HepG2 (cell line): ENCODE data around the gene DNAAF8. TPM values are rescaled to one million over a fixed set of nuclear protein-coding genes. Genes with fewer than 3 reads are reported as not detected.
A peak's percentile ranks its signal among the peaks of the same experiment; 100 is the strongest.

Source experiments
- CBX1 ChIP-seq: IDR thresholded peaks from one replicate; pipeline ENCODE4 v1.6.1; 2016; ENCODE audit warnings: antibody characterized with exemption, low read depth
- CC2D1A ChIP-seq: sonication (generic); formaldehyde crosslinking; IDR thresholded peaks from 2 replicates; pipeline ENCODE4 v1.8.1; 2023; ENCODE audit warnings: mild to moderate bottlenecking, missing genetic modification reagents
- DPF2 ChIP-seq: sonication (generic); formaldehyde crosslinking; IDR thresholded peaks from 2 replicates; pipeline ENCODE4 v1.4.0; 2020; ENCODE audit warnings: mild to moderate bottlenecking, low read depth, missing genetic modification reagents, borderline replicate concordance
- EED ChIP-seq: sonication (generic); formaldehyde crosslinking; IDR thresholded peaks from 2 replicates; pipeline ENCODE4 v1.5.0; 2020; ENCODE audit warnings: mild to moderate bottlenecking, missing genetic modification reagents
- FUBP1 ChIP-seq: sonication (generic); formaldehyde crosslinking; IDR thresholded peaks from 2 replicates; pipeline ENCODE4 v1.5.1; 2020; ENCODE audit warnings: missing genetic modification reagents, mild to moderate bottlenecking, borderline replicate concordance
- HDAC1 ChIP-seq: sonication (generic); formaldehyde crosslinking; IDR thresholded peaks from 2 replicates; pipeline ENCODE4 v1.5.1; 2020; ENCODE audit warnings: mild to moderate bottlenecking, missing genetic modification reagents
- KDM5B ChIP-seq: sonication (generic); formaldehyde crosslinking; IDR thresholded peaks from 2 replicates; pipeline ENCODE4 v1.4.0; 2020; ENCODE audit warnings: missing genetic modification reagents, mild to moderate bottlenecking, borderline replicate concordance
- PAWR ChIP-seq: sonication (generic); formaldehyde crosslinking; IDR thresholded peaks from 2 replicates; pipeline ENCODE4 v1.4.0; 2020; ENCODE audit warnings: missing genetic modification reagents, mild to moderate bottlenecking, borderline replicate concordance
- PHF20 ChIP-seq: sonication (generic); formaldehyde crosslinking; IDR thresholded peaks from 2 replicates; pipeline ENCODE4 v1.5.0; 2020; ENCODE audit warnings: mild to moderate bottlenecking, missing genetic modification reagents
- PHF8 ChIP-seq: sonication (generic); formaldehyde crosslinking; IDR thresholded peaks from 2 replicates; pipeline ENCODE4 v1.5.0; 2020; ENCODE audit warnings: missing genetic modification reagents
- RCOR2 ChIP-seq: IDR thresholded peaks from 2 replicates; pipeline ENCODE4 v1.6.1; 2016; ENCODE audit warnings: missing biosample characterization, missing genetic modification reagents
- SUZ12 ChIP-seq: fragments of 150-350 bp; IDR thresholded peaks from 2 replicates; pipeline ENCODE4 v1.6.1; 2014; ENCODE audit warnings: low read depth, low read length
- TBP ChIP-seq: sonication (generic); formaldehyde crosslinking; IDR thresholded peaks from 2 replicates; pipeline ENCODE4 v1.5.0; 2020; ENCODE audit warnings: missing genetic modification reagents
- THAP8 ChIP-seq: sonication (generic); formaldehyde crosslinking; IDR thresholded peaks from 2 replicates; pipeline ENCODE4 v1.5.1; 2020; ENCODE audit warnings: missing genetic modification reagents, mild to moderate bottlenecking, borderline replicate concordance
- ZBTB43 ChIP-seq: sonication (generic); formaldehyde crosslinking; conservative IDR thresholded peaks from 2 replicates; pipeline ENCODE4 v1.4.0; 2020; ENCODE audit warnings: missing genetic modification reagents
- ZBTB49 ChIP-seq: sonication (generic); formaldehyde crosslinking; IDR thresholded peaks from 2 replicates; pipeline ENCODE4 v1.4.0; 2020; ENCODE audit warnings: missing genetic modification reagents, borderline replicate concordance
- ZBTB7B ChIP-seq: sonication (generic); formaldehyde crosslinking; IDR thresholded peaks from 2 replicates; pipeline ENCODE4 v1.4.0; 2020; ENCODE audit warnings: missing genetic modification reagents
- ZFP62 ChIP-seq: sonication (generic); formaldehyde crosslinking; IDR thresholded peaks from 2 replicates; pipeline ENCODE4 v1.4.0; 2020; ENCODE audit warnings: missing genetic modification reagents
- ZMYM3 ChIP-seq: sonication (generic); formaldehyde crosslinking; IDR thresholded peaks from 2 replicates; pipeline ENCODE4 v1.5.1; 2020; ENCODE audit warnings: mild to moderate bottlenecking, missing genetic modification reagents
- ZNF674 ChIP-seq: sonication (generic); formaldehyde crosslinking; IDR thresholded peaks from 2 replicates; pipeline ENCODE4 v1.5.0; 2020; ENCODE audit warnings: low read depth, mild to moderate bottlenecking, missing genetic modification reagents
- ZNF788 ChIP-seq: sonication (generic); formaldehyde crosslinking; IDR thresholded peaks from 2 replicates; pipeline ENCODE4 v1.5.0; 2020; ENCODE audit warnings: mild to moderate bottlenecking, missing genetic modification reagents, borderline replicate concordance
- ZNF800 ChIP-seq: sonication (generic); formaldehyde crosslinking; IDR thresholded peaks from 2 replicates; pipeline ENCODE4 v1.4.0; 2020; ENCODE audit warnings: missing genetic modification reagents
- polyA plus RNA-seq, 8 experiments: library from polyadenylated mRNA; depleted of rRNA in 3 of 8; stranded (reverse) in 7 of 8; unstranded in 1 of 8; fragments of >200 nt; fragmentation: Illumina TruSeq in 4 of 8; extraction: Trizol in 4 of 8; gene quantifications; 2 replicates each; pipeline versions ENCODE4 v1.2.1 to v1.2.3, GENCODE V29; 2011 to 2016; ENCODE audit warnings: low read depth in 4 of 8, missing spikeins in 1 of 8, mixed read lengths in 1 of 8; ENCODE audit not compliant: insufficient read depth in 1 of 8
- total RNA-seq, 5 experiments: library from RNA; depleted of rRNA; stranded (reverse); fragments of >200 nt; fragmentation: Illumina TruSeq; extraction: Trizol; gene quantifications; 2 replicates each; pipeline ENCODE4 v1.2.3, GENCODE V29; 2016; ENCODE audit warnings: low read depth in 1 of 5

The DNAAF8 gene
- total and polyA plus RNA-seq, 2 of the 13 experiments (the other 11 are each of a cell fraction or from before 2014, with no cell fraction given), result 0.44 TPM; not detected in 1

DNA sequence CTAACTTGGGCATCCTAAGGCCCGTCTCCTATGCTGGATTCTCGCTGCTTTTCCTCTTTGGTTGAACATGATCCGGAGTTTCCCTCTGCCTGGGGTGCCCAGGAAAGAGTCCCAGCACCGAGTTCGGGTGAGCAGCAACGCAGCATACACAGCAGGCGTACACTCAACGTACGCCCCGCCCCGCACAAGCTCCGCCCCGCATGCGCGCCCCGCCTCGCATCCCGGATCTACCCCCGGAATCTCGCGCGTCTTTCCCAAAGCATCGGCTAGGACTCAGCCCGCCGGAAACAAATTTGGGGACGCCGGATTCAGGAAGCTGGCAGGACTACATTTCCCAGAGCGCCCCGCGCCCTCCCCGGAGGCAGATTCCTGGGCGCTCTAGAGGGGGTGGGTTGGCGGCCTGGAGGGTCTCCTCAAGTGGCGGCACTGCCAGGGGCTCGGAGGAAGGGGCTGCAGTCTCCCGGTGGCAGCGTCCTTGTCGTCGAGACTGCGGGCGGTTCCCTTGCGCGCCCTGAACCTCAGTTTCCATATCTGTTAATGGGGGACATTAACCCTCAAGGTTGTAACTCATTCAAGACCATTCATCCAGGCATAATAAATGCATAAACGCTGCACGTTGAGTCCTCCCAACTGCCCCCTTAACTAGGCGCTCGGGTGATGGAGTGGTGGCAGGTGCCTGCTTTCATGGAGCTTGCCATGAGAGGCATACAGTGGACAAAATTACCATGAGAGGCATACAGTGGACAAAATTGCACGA lies 34.4 kb downstream of the DNAAF8 start (continued):
- peak; percentile 53; the same call in 1 of the 2 replicates for TF ChIP-seq ZBTB43 (CRISPR knock-in tag)
- no peak for TF ChIP-seq CC2D1A
- peak; percentile 27; the same call in 1 of the 2 replicates for TF ChIP-seq ZBTB49 (CRISPR knock-in tag)
- no peak for TF ChIP-seq ZFP62 (CRISPR knock-in tag)
- no peak for TF ChIP-seq TBP (CRISPR knock-in tag)
- TF ChIP-seq ZNF674, result no peak
- peak; percentile 56; the same call in 1 of the 2 replicates for TF ChIP-seq THAP8 (CRISPR knock-in tag)
- no peak for TF ChIP-seq FUBP1 (CRISPR knock-in tag)
- peak; percentile 23; the same call in 1 of the 2 replicates for TF ChIP-seq RCOR2
- TF ChIP-seq PHF20 (CRISPR knock-in tag), result peak; percentile 72
- TF ChIP-seq KDM5B (CRISPR knock-in tag), result peak; percentile 73
- no peak; the same call in 1 of the 2 replicates for TF ChIP-seq ZNF800 (CRISPR knock-in tag)
- TF ChIP-seq SUZ12, result peak; percentile 69
- TF ChIP-seq CBX1, result no peak
- no peak for TF ChIP-seq EED
- peak; percentile 98 for TF ChIP-seq ZMYM3
- no peak for TF ChIP-seq DPF2 (CRISPR knock-in tag)
- TF ChIP-seq PAWR, result no peak
- TF ChIP-seq PHF8 (CRISPR knock-in tag), result peak; percentile 72
- peak; percentile 84; the same call in 1 of the 2 replicates for TF ChIP-seq ZNF788 (CRISPR knock-in tag)
- peak; percentile 77 for TF ChIP-seq HDAC1 (CRISPR knock-in tag)
- TF ChIP-seq ZBTB7B (CRISPR knock-in tag), result no peak; the same call in 1 of the 2 replicates
